ENCODE data around the gene SNAP29. TPM values are rescaled to one million over a fixed set of nuclear protein-coding genes. Genes with fewer than 3 reads are reported as not detected.

The SNAP29 gene
- total and polyA plus RNA-seq, 9 of the 15 experiments (the other 6 are each of a cell fraction or from before 2014, with no cell fraction given): 19.5 to 250 (median 75.9) TPM

DNA sequence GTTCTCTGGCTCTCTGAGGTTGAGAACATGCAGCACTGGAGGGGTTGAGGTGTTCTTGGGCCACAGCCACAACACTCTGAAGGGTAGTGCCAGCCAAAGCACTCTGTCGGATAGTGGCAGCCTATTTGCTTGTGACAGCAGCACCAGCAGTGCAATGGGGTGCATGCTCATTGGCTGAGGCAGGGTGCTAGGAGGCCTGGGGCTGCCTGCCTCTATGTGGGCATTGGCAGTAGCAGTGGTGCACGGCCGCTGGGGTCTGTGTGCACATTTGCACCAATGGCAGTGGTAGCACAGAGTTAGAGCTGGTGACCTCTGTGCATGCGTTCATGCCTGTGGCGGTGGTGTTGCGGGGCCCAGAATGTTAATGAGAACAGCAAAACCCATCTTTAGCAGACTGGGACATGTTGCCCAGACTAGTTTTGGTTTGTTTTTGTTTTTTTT lies 25.6 kb upstream of the SNAP29 start (continued):
- TF ChIP-seq TEAD1 (CRISPR knock-in tag; IDR thresholded peaks at IDR 0.05) (peak in 1 of 2 experiments; percentile 22; a peak in 1 of 4 replicates), PHB (CRISPR knock-in tag; IDR thresholded peaks at IDR 0.05) (no peak), CCNT2 (IDR thresholded peaks at IDR 0.05; ENCODE audit: borderline replicate concordance, extremely low read depth, insufficient read length, low read depth, low read length) (no peak), FOS (IDR thresholded peaks at IDR 0.05; ENCODE audit: extremely low read depth, insufficient read length) (no peak), ZNF384 (IDR thresholded peaks at IDR 0.05; ENCODE audit: low read depth, low read length) (no peak), PTBP1 (IDR thresholded peaks at IDR 0.05; ENCODE audit: low read depth, low read length) (no peak)

GRCh38 chr22:20834206-20834605 lies 24.6 kb upstream of the SNAP29 start:
- DNase-seq (ENCODE audit: extremely low read depth in 1 of 4, low spot score in 3 of 4): peak in 3 of 4 experiments; percentile 15 to 39 (median 36)
- WGBS (ENCODE audit: insufficient coverage, low coverage, missing lambda C conversion rate): 74% methylated on average over 3 of the region's 3 CpGs
- TF ChIP-seq YBX1 (IDR thresholded peaks at IDR 0.05): no peak
- TF ChIP-seq IRF2 (CRISPR knock-in tag; IDR thresholded peaks at IDR 0.05): 0 out of 2 replicates have a peak, but pooled peaks have one; percentile 68
- no peak for TF ChIP-seq SRSF7 (optimal IDR thresholded peaks at IDR 0.05; ENCODE audit: low read depth, low read length)
- no peak for TF ChIP-seq SNAPC5 (CRISPR knock-in tag; IDR thresholded peaks at IDR 0.05)
- TF ChIP-seq ZNF165 (CRISPR knock-in tag; IDR thresholded peaks at IDR 0.05; ENCODE audit: borderline replicate concordance): no peak
- TF ChIP-seq SREBF1 (IDR thresholded peaks at IDR 0.05; ENCODE audit: borderline replicate concordance, low read depth, low read length): no peak
- TF ChIP-seq, protein P1, sequence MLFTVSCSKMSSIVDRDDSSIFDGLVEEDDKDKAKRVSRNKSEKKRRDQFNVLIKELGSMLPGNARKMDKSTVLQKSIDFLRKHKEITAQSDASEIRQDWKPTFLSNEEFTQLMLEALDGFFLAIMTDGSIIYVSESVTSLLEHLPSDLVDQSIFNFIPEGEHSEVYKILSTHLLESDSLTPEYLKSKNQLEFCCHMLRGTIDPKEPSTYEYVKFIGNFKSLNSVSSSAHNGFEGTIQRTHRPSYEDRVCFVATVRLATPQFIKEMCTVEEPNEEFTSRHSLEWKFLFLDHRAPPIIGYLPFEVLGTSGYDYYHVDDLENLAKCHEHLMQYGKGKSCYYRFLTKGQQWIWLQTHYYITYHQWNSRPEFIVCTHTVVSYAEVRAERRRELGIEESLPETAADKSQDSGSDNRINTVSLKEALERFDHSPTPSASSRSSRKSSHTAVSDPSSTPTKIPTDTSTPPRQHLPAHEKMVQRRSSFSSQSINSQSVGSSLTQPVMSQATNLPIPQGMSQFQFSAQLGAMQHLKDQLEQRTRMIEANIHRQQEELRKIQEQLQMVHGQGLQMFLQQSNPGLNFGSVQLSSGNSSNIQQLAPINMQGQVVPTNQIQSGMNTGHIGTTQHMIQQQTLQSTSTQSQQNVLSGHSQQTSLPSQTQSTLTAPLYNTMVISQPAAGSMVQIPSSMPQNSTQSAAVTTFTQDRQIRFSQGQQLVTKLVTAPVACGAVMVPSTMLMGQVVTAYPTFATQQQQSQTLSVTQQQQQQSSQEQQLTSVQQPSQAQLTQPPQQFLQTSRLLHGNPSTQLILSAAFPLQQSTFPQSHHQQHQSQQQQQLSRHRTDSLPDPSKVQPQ (CRISPR knock-in tag; IDR thresholded peaks at IDR 0.05; ENCODE audit: borderline replicate concordance): no peak
- no peak for TF ChIP-seq GATAD2A (IDR thresholded peaks at IDR 0.05)
- TF ChIP-seq, protein P2, sequence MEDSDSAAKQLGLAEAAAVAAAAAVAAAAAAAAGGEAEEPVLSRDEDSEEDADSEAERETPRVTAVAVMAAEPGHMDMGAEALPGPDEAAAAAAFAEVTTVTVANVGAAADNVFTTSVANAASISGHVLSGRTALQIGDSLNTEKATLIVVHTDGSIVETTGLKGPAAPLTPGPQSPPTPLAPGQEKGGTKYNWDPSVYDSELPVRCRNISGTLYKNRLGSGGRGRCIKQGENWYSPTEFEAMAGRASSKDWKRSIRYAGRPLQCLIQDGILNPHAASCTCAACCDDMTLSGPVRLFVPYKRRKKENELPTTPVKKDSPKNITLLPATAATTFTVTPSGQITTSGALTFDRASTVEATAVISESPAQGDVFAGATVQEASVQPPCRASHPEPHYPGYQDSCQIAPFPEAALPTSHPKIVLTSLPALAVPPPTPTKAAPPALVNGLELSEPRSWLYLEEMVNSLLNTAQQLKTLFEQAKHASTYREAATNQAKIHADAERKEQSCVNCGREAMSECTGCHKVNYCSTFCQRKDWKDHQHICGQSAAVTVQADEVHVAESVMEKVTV (CRISPR knock-in tag; IDR thresholded peaks at IDR 0.05): no peak

More at GRCh38 chr22:20834206-20834605, 24.6 kb upstream of the SNAP29 start:
- ATAC-seq (no peak), FAIRE-seq (no peak)
- Histone ChIP-seq H3K4me2 (ENCODE audit: insufficient read depth, low read length) (no peak overlapping the region), H3K4me1 (replicated peaks in 1 of 2; ENCODE audit: control insufficient read depth in 2 of 2, insufficient read depth in 2 of 2, low read length in 2 of 2) (peaks cover 0 to 3% of the 10 kb centered on the region in 2 experiments; a peak in 1 of 5 replicates), H3K27ac (ENCODE audit: extremely low read depth, low read depth, low read length) (no peak overlapping the region), H3K9ac (ENCODE audit: insufficient read depth in 1 of 2, low read depth in 2 of 2, low read length in 2 of 2) (no peak overlapping the region), H3K79me2 (ENCODE audit: control insufficient read depth, insufficient read depth, low read length) (peaks cover 18% of the 10 kb centered on the region), H3K36me3 (ENCODE audit: control insufficient read depth, insufficient read depth, low read length) (peaks cover 47% of the 10 kb centered on the region), H3K9me1 (ENCODE audit: control insufficient read depth, insufficient read depth, low read length) (no peaks in the 10 kb centered on the region), H4K20me1 (replicated peaks; ENCODE audit: control insufficient read depth, insufficient read depth, low read length) (peaks cover 3% of the 10 kb centered on the region; the same call in 1 of the 2 replicates), H2AFZ (ENCODE audit: low read depth, low read length) (no peak overlapping the region), H3K4me3 (no peak overlapping the region), H3K27me3 (ENCODE audit: control insufficient read depth in 2 of 2, insufficient read depth in 2 of 2, low read length in 2 of 2) (no peaks in the 10 kb centered on the region), H3K9me3 (replicated peaks; ENCODE audit: control insufficient read depth, insufficient read depth, low read depth, low read length) (no peaks in the 10 kb centered on the region)
- no TSS peak for BruUV-seq (replicated peaks)
- ChIA-PET POLR2A (interaction anchor here (0.6 to 9.2 kb wide), 14 partner anchors 10 to 515 kb away, joined by 3 to 93 read pairs (median 4); partner anchors contain the start of gene DGCR6L), CTCF (ENCODE audit: low intra/inter-chr PET ratio) (no interaction called here)
- intact Hi-C loops (cut with micrococcal nuclease) (no loop called here), in situ Hi-C loops (cut with MboI) (no loop called here)
